A204.1 (cell line): ENCODE measurements around the gene DAPK1.

Experiments
- FAIRE-seq: peaks from 2 replicates; lab custom pipeline; 2012; peaks lifted over from hg19 to GRCh38; lab: Jason Lieb, UNC

Gene DAPK1

GRCh38 chr9:87594662-87595061, 97.0 kb downstream of the DAPK1 start:
- no peak for FAIRE-seq

DNA sequence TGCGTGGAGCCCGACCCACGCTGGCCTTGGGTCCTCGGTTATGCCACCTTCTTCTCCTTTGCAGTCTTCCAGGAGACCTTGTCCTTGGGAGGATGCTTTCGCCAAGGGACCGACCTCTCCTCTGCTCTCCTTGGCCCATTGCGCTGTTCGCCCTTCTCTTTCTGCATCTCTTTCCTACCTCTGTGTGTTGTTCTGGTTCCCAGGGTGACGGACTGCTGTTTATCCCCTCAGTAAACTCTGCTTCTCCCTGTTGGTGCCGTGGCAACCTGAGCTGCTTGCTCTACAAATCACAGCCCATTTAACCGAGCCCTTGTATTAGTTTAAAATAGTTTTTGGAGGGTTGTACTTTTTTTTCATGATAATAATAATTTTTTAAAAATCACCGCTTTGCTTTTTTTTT, 97.9 kb downstream of the DAPK1 start:
- no peak for FAIRE-seq

DNA sequence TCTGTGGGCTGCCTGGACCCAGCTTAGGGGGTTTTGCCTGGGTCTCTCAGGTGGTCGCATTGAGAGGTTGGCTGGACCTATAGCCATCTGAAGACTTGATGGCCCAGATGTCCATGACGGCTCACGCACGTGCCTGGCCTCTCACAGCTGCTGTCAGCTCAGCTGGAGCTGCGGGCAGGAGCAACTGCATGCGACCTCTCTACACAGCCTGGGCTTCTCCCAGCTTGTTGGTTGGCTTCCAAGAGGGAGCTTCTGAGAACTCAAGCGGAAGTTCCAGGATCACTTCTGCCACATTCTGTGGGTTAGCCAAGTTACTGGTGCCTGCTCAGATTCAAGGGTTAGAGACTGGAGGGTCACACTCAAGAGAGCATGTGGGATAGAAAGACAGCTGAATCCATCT, 99.2 kb downstream of the DAPK1 start:
- no peak for FAIRE-seq

DNA sequence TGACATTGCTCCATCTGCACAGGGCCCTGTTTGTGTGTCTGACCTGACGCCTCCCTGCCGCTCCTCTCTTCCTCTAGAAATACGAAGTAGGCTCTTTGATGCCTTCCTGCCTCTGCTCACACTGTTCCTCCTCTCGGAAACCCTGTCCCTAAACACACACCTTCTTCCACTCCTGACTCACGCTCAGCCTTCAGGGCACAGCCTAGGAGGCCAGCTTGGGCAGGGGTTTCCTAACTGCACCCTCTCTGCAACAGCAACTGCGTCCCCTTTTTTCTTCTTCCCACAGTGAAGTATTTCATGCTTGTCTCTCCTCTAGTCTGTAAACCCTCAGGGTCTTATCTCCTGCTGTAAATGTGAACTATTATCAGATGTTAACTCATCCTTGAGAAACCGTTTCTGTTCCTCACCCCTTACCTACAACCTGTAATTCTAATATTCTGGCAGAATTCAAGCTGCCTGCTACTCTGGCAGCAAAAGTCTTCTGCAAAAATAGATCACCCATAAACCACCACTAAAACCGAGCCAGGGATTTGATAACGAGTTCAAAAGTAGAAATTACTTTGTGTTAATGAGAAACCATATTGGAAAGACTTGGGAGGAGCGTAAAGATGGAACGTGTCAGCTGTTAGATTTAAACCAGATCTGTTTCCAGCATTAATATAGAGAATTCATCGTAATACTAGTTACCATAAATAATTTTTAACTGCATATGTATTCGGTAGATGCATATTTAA, 100.2 kb downstream of the DAPK1 start:
- no peak for FAIRE-seq

GRCh38 chr9:87599901-87600610, 102.4 kb downstream of the DAPK1 start:
- no peak for FAIRE-seq

DNA sequence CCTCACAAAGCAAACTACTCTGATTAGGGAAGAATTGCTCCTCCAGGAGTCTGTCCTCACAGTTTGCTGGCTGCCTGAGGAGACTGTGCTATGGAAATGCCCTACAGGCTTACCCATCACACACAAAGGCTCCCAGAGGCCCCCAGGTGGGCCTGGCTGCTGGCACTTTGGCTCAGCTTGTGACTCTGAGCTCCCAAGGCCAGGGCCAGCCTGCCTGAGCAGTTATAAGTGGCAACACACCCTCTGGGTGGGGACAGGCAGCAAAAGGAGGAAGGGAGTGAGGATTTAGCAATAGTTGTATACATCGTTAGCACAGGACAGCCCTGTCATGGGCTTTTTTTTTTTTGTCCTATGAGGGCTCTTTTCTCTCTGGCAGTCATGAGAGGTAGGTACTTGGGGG, 103.5 kb downstream of the DAPK1 start:
- no peak for FAIRE-seq

DNA sequence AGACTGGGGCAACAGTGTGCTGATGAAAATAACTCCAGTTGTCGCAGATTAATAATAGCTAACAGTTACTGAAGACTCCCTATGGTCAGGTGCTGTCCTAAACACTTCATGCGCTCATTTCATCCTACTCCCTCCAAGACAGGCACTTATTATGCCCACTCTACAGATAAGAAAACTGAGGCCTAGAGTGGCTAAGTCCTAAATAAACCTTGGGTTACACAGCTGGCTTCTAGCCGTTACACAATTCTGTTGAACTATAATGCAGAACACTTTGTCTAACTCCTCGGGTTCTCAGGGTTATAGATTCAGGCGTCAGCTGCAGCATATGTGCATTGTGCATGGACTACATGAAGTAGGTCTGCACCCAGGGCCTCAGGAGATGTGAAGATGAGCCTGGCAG, 103.9 kb downstream of the DAPK1 start:
- FAIRE-seq: no peak

DNA sequence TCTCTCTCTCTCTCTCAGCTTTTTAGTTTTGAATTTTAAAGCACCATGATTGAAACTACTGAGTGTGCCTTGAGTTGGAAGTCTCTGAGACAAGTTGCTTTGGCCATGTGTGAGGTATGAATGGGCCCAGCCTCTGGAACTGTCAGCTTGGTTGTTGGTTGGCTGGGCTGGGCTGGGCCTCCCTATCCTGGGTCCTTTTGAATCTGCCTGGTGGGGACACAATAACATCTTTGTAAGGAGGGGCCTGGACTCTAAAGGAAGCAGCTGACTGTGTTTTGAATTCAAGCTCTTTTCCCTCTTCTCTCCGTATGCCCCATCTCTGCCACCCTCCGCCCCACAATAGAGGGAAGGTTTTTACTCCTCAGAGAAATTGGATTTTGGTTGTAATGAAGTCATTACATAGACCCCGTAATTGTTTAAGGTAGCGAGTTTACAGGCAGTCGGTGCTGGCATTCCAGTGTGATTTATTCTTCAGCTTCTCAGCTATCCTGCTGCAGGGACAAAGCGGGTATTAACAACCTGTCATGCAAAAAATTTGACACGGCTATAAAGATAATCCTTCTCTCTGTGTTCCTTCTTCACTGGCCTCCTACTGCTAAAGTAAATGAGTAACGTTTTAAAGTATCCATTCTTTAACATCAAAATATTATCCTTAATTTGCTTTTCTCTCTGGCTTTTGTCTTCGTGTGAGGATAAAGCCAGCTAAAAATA, 105.4 kb downstream of the DAPK1 start:
- FAIRE-seq: no peak

DNA sequence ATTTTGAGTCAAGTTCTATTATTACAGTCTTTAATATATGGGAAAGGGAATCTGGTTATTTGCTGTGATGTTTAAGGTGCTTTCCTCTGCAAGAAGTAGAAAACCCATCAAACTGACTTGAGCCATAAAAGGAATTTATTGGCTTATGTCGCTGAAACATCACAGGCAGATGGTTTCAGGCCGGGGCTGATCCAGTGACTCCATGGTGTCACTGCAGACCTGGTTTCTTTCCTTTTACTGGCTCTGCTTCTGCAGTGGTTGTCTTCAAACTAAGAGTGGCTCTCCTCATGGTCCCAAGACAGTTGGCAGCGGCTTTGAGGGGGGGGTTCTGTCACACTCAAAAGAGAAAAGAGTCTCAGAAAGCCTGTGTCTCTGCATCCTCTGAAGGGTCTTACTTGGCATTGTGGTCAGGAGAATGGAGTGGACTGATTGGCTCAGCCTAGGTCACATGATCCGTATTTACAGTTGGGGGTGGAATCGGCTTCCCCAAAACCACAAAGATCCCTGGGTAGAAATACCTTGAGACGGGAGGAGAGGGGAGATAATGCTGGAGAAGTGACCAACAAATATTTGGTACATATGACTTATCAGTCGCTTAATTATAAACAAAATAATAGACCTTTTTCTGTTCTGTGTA, 106.3 kb downstream of the DAPK1 start:
- no peak for FAIRE-seq

GRCh38 chr9:87604886-87605588, 107.4 kb downstream of the DAPK1 start:
- no peak for FAIRE-seq

DNA sequence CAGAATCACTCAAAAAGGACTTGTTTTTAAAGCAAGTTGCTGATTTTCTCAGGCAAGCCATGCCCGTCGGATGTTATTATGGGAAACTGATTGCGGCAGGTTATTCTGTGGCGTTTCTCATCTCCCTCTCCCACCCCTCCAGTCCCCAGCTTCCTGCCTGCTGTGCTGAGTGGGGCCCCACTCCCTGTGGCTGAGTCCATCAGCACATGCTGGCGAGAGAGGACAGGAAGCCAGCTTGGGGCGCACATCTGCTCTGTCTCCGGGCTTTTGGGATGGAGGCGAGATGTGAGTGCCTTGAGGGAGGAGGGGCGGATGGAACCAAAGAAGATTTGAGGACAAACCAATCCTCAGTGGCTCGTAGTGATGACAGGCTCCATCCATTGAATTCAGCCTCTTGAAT, 108.0 kb downstream of the DAPK1 start:
- FAIRE-seq: no peak

DNA sequence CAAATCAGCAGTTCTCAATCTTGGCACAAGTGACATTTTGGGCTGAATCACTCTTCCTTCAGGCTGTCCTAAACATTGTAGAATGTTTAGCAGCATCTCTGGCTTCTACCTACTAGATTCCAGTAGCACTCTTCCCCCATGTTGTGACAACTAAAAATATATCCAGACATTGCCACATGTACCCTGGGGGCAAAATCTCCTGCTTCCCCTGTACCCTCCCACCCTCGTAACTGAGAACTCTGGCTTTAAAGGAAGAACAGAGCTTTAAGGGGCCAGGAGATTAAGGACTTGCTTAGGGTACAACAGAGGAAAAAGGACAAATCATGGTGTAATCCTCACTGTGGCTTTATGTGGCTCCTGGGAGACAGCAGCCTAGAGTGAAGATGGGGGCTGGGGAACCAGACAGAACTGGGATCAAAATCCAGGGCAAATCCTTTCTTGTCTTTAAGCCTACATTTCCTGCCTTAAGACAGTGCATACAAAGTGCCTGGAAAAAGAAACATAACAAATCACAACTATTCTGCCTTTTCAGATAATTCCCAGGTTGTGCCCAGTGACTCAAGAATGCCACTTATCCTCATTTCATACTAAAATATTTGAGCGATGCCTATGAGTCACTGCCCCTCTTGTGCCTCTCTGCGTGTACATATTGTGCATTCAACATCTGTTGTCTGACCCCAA, 109.3 kb downstream of the DAPK1 start:
- no peak for FAIRE-seq

DNA sequence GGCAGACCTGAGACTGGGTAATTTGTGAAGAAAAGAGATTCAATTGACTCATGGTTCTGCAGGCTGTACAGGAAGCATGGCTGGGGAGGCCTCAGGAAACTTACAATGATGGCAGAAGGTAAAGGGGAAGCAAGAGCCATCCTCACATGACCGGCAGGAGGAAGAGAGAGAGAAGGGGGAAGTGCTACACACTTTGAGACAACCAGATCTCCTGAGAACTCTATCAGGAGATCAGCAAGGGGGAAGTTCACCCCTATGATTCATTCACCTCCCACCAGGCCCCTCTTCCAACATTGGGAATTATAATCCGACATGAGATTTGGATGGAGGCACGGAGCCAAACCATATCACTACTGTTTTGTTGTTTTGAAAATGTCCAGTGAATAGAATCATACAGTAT, 110.2 kb downstream of the DAPK1 start:
- FAIRE-seq: no peak

DNA sequence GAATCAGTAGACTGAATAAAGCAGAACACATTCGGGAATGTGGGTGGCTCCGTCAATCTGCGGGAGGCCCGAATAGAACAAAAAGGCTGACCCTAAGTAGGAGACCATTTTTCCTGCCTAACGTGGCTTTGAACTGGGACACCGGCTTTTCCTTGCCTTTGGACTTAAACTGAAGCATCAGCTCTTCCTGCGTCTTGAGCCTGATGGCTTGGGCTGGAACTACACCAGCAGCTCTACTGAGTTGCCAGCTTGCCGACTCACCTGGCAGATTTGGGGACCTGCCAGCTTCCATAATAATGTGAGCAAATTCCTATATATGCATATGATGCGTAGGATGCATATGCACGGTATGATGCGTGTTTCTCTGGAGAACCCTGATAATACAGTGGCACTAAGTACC, 111.3 kb downstream of the DAPK1 start:
- FAIRE-seq: no peak

GRCh38 chr9:87609486-87609885, 111.8 kb downstream of the DAPK1 start:
- FAIRE-seq: no peak

GRCh38 chr9:87610200-87611155, 112.8 kb downstream of the DAPK1 start:
- no peak for FAIRE-seq

GRCh38 chr9:87611776-87612175, 114.1 kb downstream of the DAPK1 start:
- FAIRE-seq: no peak

DNA sequence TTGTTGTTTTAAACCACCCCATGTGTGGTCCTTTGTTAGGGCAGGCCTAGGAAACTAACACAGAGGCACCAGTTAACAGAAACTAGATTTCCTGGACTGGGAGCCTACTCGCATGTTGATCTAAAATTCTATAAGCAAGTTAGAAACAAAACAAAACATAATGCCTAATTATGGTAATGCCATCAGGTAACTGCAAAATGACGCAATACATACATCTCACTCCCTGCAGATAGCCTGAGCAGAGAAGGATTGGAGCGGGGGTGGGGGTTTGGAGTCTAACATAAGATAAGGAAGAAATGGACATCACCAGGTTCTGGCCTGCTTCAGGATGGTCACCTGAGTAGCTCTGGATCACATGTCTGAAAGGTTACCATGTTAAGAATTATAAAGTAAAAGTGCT, 114.9 kb downstream of the DAPK1 start:
- no peak for FAIRE-seq

DNA sequence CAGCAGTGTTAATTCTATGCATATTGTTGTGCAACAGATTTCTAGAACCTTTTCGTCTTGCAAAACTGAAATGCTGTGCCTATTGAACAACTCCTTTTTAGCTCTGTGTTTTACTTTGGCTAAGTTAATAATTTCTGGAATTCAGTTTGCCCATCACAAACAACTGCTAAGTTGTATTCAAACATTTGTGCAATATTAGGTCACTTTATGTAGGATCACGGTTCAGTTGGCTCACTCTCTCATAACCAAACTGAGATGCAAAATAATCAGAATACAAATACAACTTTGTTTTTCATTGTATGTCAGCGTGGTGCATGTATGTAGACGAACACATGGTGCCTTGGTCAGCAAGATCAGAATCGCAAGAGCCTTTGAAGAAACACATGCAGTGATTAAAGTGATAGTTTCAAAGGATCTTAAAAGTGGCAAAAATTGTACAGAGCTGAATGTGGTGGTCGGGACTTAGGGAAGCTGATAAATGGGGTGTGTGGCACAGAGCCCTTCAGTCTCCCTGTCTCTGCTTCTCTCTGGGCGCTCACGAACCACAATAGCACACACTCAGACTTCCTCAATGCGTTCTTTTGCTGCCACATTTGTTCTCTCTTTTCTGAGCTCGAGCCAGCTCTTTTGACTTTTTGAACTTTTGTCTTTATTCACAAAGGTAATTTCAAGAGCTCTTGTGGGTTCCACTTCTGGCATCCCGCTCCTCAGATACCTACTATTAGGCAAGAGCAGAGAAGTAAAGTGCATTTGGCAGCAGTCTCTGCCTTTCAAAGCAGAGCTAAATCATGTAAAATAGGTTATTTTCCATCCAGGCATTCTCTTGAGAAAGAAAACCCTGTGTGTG, 115.8 kb downstream of the DAPK1 start:
- FAIRE-seq: no peak

DNA sequence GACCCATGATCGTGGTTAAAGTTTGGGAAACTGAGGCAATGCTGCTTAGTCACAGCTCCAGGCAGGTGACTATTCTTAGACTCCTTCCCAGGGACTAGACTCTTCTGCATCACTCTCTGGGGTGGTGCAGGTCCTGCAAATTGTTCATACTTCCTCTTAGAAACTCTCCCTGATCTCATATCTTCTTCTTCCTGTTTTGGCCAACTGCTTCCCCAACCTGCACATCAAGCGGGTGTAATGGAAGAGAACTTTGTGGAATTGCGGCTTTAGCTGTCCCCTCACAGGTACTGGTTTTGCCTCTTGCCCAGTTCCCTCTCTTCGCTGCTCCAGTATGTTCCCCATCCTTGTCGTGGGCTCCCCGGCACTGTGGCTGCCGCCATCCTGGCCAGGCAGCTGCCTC, 116.7 kb downstream of the DAPK1 start:
- no peak for FAIRE-seq
